Stimulated activated memory B cell treated with anti-CD40 and anti-IgM and Interleukin-4, amounts not matched to agents 10 μg/mL and 1 μg/mL and 100 μg/mL, for 72 hours (primary cell): ENCODE results near the gene NEDD4.
"Not testable (repeated sequence)": the region's sequence is repeated elsewhere in the genome, so short reads cannot be mapped to it uniquely, and the experiment has no call there.

Experiments
- ATAC-seq: fragments of 150-1000 bp; cut with Tn5 transposase; 2 replicates; pipeline ENCODE4 v1.10.0; 2021
- H3K27ac Mint-ChIP-seq: one replicate; pipeline ENCODE4 v1.8.0; 2022; ENCODE audit warnings: mild to moderate bottlenecking, mixed read lengths
- H3K27me3 Mint-ChIP-seq: one replicate; pipeline ENCODE4 v1.8.0; 2022; ENCODE audit warnings: mixed read lengths
- H3K36me3 Mint-ChIP-seq: one replicate; pipeline ENCODE4 v1.8.0; 2022; ENCODE audit warnings: mixed read lengths
- H3K4me1 Mint-ChIP-seq: one replicate; pipeline ENCODE4 v1.8.0; 2022; ENCODE audit warnings: mixed read lengths
- H3K4me3 Mint-ChIP-seq: one replicate; pipeline ENCODE4 v1.8.0; 2022; ENCODE audit warnings: mild to moderate bottlenecking, moderate library complexity, mixed read lengths
- H3K9me3 Mint-ChIP-seq: one replicate; pipeline ENCODE4 v1.8.0; 2022; ENCODE audit warnings: mixed read lengths

The NEDD4 gene

GRCh38 chr15:55820043-55820442 is 173.4 kb downstream of the NEDD4 start:
- Mint-ChIP-seq H3K27ac (no peak overlapping the region), H3K9me3 (no peaks in the 10 kb centered on the region), H3K4me1 (no peaks in the 10 kb centered on the region), H3K4me3 (no peak overlapping the region), H3K36me3 (no peaks in the 10 kb centered on the region), H3K27me3 (peaks cover 19% of the 10 kb centered on the region)
- ATAC-seq, result no peak

DNA sequence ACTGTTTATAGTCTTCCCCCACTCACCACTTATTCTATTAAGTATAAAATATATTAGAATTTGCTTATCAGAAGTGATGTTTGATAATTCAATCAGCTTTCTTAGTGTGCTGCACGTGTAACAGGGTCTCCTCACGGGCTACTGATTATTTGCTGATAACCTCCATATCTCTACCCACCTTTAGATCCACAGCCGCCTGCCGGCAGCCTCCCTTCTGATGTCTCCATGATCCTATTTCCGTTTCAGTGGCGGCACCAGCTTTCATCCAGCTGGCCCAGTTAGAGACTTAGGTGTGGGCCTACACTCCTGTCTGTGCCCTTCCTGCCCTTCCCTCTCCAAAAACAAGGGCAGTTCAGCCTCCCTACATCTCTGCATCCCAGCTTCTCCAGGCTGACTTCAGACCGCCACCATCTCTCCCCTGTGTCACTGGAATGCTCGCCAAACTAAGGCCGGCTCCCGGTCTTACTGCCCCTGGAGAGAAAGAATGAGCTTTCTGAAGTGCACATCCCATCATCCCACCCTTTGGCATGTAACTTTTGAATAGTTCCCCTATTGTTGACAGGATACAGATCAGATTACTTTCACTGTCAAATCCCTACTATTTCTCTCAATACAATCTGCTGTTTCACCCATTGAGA is 173.9 kb downstream of the NEDD4 start:
- Mint-ChIP-seq H3K4me3 (no peak overlapping the region), H3K27me3 (peaks cover 13% of the 10 kb centered on the region), H3K4me1 (no peaks in the 10 kb centered on the region), H3K27ac (no peak overlapping the region), H3K9me3 (no peaks in the 10 kb centered on the region), H3K36me3 (no peaks in the 10 kb centered on the region)
- no peak for ATAC-seq

DNA sequence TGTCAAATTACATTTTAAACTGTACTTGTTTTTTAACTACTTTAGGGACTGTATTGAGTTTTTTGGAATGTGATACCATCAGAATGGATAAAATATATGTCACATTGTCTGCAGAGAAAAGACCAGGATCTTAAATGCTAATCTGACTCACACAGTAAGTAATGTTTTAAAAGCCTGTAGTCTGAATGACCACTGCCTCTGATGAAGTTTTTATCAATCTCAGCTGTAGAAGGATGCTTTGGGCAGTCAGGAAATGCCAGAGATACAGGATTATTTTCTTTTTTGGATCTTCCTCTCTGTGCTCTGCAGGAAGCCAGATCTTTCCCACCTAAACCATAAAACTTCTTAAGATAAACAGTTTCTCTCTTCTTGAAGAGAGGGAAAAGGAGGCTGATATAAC is 177.4 kb downstream of the NEDD4 start:
- no peak for ATAC-seq
- Mint-ChIP-seq H3K4me1 (no peaks in the 10 kb centered on the region), H3K36me3 (no peaks in the 10 kb centered on the region), H3K9me3 (no peaks in the 10 kb centered on the region), H3K4me3 (no peak overlapping the region), H3K27me3 (peaks cover 11% of the 10 kb centered on the region), H3K27ac (no peak overlapping the region)

DNA sequence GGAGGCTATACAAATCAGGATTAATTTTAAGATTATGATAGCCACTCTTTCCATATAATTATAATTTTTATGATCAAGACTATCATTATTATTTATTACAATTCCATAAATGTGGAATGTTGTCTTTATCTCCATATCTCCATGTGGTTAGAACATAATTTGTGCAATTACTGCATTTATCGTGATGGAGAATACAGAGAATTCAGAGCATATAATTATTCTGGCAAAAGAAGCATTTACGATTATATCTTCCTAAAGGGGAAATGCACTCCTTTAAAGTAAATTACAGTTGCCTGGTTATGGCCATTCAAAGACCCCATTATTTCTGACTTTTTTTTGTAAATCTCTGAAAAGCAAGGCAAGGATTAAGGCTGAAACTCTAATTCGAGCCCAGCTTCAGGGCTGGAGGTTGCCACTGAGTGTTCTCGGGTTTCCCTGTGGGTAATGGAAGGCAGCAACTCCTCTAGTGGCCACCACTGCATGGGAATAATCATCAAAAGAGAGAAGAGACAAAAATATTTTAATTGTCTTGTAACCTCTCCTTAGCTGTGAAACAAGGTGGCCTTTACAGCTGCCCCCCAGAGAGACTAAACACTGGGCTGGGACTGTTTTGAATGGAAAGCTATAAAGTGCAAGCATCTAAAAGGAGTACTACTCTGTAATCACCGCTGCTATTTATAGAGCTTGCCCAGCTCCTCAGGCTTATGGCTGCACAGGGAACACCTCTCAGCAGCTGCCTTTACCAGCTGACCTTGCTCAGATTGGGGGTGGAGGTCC is 190.6 kb downstream of the NEDD4 start:
- no peaks in the 10 kb centered on the region for H3K36me3 Mint-ChIP-seq
- H3K4me3 Mint-ChIP-seq, result no peak overlapping the region
- no peak overlapping the region for H3K27ac Mint-ChIP-seq
- peaks cover 68% of the 10 kb centered on the region for H3K27me3 Mint-ChIP-seq
- no peak for ATAC-seq
- no peaks in the 10 kb centered on the region for H3K9me3 Mint-ChIP-seq
- H3K4me1 Mint-ChIP-seq, result no peaks in the 10 kb centered on the region

GRCh38 chr15:55800216-55800615 is 193.2 kb downstream of the NEDD4 start:
- Mint-ChIP-seq H3K4me3 (no peak overlapping the region), H3K4me1 (no peaks in the 10 kb centered on the region), H3K36me3 (no peaks in the 10 kb centered on the region), H3K27ac (no peak overlapping the region), H3K9me3 (no peaks in the 10 kb centered on the region), H3K27me3 (peaks cover 65% of the 10 kb centered on the region)
- ATAC-seq, result no peak

- Mint-ChIP-seq H3K27me3 (peaks cover 64% of the 10 kb centered on the region), H3K27ac (no peak overlapping the region), H3K4me3 (no peak overlapping the region), H3K4me1 (no peaks in the 10 kb centered on the region), H3K36me3 (no peaks in the 10 kb centered on the region), H3K9me3 (peaks cover 5% of the 10 kb centered on the region)
- ATAC-seq, result no peak
Measured at GRCh38 chr15:55799291-55800212, 193.9 kb downstream of the NEDD4 start.

GRCh38 chr15:55796321-55796965 is 197.0 kb downstream of the NEDD4 start:
- Mint-ChIP-seq H3K27ac (no peak overlapping the region), H3K9me3 (peaks cover 9% of the 10 kb centered on the region), H3K36me3 (no peaks in the 10 kb centered on the region), H3K27me3 (peaks cover 34% of the 10 kb centered on the region), H3K4me3 (no peak overlapping the region), H3K4me1 (no peaks in the 10 kb centered on the region)
- ATAC-seq, result no peak

DNA sequence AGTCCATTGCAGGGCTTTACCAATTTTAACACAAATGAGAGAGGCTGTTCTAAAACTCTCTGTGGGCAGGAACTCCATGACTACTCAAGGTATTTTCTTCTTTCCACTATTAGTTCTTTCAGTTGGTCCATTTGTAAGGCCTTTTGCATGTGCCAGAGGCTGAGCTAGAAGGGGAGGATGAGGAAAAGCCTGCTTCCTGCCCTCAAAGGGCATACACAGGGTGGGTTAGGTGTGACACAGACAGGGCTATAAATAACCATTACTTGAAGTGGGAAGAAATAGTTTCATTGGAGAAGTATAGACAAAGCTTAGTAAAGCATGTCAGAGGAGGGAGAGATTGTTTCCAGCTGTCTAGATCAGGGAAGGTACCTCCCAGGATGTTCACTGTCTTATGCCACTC is 198.4 kb downstream of the NEDD4 start:
- Mint-ChIP-seq H3K9me3 (peaks cover 9% of the 10 kb centered on the region), H3K4me1 (no peaks in the 10 kb centered on the region), H3K36me3 (no peaks in the 10 kb centered on the region), H3K27me3 (peaks cover 25% of the 10 kb centered on the region), H3K4me3 (no peak overlapping the region), H3K27ac (no peak overlapping the region)
- no peak for ATAC-seq

- no peak overlapping the region for H3K4me3 Mint-ChIP-seq
- no peak for ATAC-seq
- peaks cover 9% of the 10 kb centered on the region for H3K9me3 Mint-ChIP-seq
- H3K4me1 Mint-ChIP-seq, result no peaks in the 10 kb centered on the region
- H3K27ac Mint-ChIP-seq, result no peak overlapping the region
- H3K27me3 Mint-ChIP-seq, result peaks cover 21% of the 10 kb centered on the region
- H3K36me3 Mint-ChIP-seq, result no peaks in the 10 kb centered on the region
Measured at GRCh38 chr15:55791551-55792400, 201.6 kb downstream of the NEDD4 start.

DNA sequence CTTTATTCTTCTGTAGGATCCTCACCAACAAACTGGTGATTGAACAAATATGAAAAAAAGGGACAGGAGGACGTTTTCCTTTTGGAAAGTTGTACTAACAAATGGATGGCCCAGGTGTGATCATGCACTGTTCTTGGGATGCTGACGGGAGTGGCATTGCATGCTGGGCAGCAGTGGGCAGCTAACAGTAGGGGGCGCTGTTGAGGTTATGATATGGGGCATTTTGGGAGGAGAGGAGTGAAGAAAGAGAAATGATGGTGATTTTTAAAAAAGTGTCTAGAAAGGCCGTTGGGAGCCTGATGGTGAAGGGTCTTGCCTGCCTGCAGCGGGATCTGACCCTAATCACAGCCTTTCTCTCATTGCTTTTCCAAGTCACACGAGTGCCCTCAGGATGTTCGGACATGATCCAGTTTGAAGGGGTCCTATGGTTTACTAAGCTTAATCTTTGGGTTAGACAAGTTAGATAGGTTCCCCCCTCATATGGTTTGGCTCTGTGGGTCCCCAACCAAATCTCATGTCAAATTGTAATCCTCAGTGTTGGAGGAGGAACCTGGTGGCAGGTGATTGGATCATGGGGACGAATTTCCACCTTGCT is 204.2 kb downstream of the NEDD4 start:
- Mint-ChIP-seq H3K27ac (no peak overlapping the region), H3K4me1 (no peaks in the 10 kb centered on the region), H3K36me3 (no peaks in the 10 kb centered on the region), H3K27me3 (peaks cover 18% of the 10 kb centered on the region), H3K4me3 (no peak overlapping the region), H3K9me3 (peaks cover 4% of the 10 kb centered on the region)
- no peak for ATAC-seq

DNA sequence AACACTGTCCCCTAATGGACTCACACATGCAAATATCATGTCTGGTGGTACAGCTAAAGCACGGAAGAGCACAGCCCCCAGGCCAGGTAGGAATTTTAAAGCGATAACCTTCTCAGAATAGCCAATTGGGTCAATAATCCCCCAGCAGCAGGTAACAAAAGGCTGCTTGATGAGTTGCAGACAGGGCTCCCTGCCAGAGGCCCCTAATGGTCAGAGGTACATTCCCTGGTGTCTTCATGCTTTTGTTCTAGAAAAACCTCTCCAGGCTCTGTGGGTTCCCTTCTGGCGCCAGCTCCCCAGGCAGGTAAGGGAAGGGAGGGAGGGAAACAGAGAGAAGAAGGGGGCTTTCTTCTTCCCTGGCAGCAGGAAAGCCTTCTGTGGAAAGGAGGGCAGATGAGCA is 207.1 kb downstream of the NEDD4 start:
- H3K4me3 Mint-ChIP-seq, result no peak overlapping the region

DNA sequence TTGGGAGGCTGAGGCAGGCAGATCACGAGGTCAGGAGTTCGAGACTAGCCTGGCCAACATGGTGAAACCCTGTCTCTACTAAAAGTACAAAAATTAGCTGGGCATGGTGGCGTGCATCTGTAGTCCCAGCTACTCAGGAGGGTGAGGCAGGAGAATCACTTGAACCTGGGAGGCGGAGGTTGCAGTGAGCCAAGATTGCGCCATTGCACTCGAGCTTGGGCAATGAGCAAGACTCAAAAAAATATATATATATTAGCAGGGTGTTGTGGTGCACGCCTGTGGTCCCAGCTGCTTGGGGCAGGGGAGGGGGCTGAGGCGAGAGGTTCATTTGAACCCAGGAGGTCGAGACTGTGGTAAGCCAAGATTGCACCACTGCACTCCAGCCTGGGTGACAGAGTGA is 207.8 kb downstream of the NEDD4 start:
- not testable (repeated sequence) for H3K36me3 Mint-ChIP-seq, H3K4me3 Mint-ChIP-seq, H3K27ac Mint-ChIP-seq, ATAC-seq, H3K9me3 Mint-ChIP-seq, H3K4me1 Mint-ChIP-seq
- peaks cover 29% of the 10 kb centered on the region for H3K27me3 Mint-ChIP-seq

More for the DNA sequence above, 207.1 kb downstream of the NEDD4 start:
- H3K36me3 Mint-ChIP-seq, result no peaks in the 10 kb centered on the region
- no peaks in the 10 kb centered on the region for H3K9me3 Mint-ChIP-seq
- no peaks in the 10 kb centered on the region for H3K4me1 Mint-ChIP-seq
- peak; percentile 20 for ATAC-seq
- peaks cover 29% of the 10 kb centered on the region for H3K27me3 Mint-ChIP-seq
- no peak overlapping the region for H3K27ac Mint-ChIP-seq

DNA sequence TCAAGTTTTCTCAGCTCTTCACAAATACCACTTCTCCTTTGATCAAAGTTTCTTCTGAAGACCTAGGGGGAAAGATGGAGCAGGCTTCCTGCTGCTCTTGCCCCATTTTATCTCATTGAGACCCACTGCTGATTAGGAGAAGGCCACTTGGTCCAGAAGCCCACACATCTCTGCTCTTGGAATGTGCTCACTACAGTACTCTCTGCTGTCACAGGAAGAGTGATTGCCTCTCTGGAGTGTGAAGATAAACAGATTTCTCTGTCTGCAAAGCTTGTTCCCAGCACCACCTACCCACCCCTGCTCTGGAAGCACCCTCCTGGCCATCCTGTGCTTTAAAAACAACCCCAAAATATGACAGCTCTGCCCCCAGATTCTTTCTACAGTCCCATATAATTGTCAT is 209.1 kb downstream of the NEDD4 start:
- Mint-ChIP-seq H3K27me3 (peaks cover 41% of the 10 kb centered on the region), H3K36me3 (no peaks in the 10 kb centered on the region), H3K27ac (no peak overlapping the region), H3K4me1 (no peaks in the 10 kb centered on the region), H3K9me3 (peaks cover 6% of the 10 kb centered on the region), H3K4me3 (no peak overlapping the region)
- no peak for ATAC-seq

DNA sequence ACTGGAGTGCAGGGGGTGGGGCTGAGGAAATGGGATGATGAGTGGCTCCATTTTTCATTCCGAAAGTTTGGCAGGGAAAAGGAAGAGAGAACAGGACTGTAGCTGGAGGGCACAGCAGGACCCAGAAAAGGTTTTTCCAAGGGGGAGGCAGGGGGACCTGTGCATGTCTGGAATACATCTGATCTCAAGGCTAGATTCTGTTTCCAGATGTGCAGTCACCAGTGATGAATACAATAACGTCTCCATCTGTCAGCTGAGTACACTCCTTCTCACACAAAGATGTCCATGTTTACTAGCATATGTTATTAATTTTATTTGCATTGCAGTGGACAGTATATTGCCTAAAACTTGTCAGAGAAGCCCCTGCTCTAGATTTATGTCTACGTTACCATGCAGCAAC is 210.5 kb downstream of the NEDD4 start:
- Mint-ChIP-seq H3K9me3 (peaks cover 6% of the 10 kb centered on the region), H3K4me1 (no peaks in the 10 kb centered on the region), H3K27ac (no peak overlapping the region), H3K36me3 (no peaks in the 10 kb centered on the region), H3K27me3 (peaks cover 45% of the 10 kb centered on the region), H3K4me3 (no peak overlapping the region)
- ATAC-seq, result no peak
